ENCODE measurements around the gene DOCK2.

DOCK2 gene

DNA sequence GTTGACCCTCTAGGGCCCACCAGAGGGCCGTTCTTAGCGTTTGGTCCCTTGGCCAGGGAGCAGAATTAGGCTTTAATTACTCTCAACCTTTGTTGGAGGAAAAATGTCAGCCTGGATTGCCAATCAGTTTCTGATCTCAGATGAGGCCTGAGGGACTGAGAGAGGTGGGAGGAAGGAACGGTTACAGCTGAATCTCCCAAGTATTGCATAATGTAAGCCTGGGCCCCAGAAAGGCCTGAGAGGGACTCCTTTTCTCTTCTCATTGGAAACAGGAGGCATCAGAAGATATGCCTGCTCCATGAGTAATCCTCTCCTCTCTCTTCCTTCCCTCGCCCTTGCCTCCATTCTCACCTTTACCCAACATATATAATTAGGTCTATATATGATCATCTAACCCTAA is 237.5 kb downstream of the DOCK2 start:
- H3K4me3 ChIP-seq (ENCODE audit: low read depth, low read length): no peak overlapping the region
- no peaks in the 10 kb centered on the region for H3K36me3 ChIP-seq (ENCODE audit: control insufficient read depth in 2 of 2, insufficient read depth in 1 of 2, low read length in 2 of 2)
- TF ChIP-seq KLF16 (tag by site-specific recombination; IDR thresholded peaks at IDR 0.05): no peak
- no peak for TF ChIP-seq ZNF629 (tag by site-specific recombination; IDR thresholded peaks at IDR 0.05)
- TF ChIP-seq ZNF324 (tag by site-specific recombination; IDR thresholded peaks at IDR 0.05): no peak
- no peak for TF ChIP-seq ZNF302 (tag by site-specific recombination; IDR thresholded peaks at IDR 0.05; ENCODE audit: low read depth)
- no peak for TF ChIP-seq ZNF155 (tag by site-specific recombination; IDR thresholded peaks at IDR 0.05)
- no peak for TF ChIP-seq IKZF3 (tag by site-specific recombination; IDR thresholded peaks at IDR 0.05)
- TF ChIP-seq ZSCAN16 (tag by site-specific recombination; IDR thresholded peaks at IDR 0.05): no peak
- no peak for TF ChIP-seq ZBTB48 (tag by site-specific recombination; IDR thresholded peaks at IDR 0.05)
- no peak for TF ChIP-seq ZNF24 (tag by site-specific recombination; IDR thresholded peaks at IDR 0.05)
- TF ChIP-seq HOXC10 (CRISPR knock-in tag; IDR thresholded peaks at IDR 0.05): no peak
- no peak for TF ChIP-seq TRIM28 (IDR thresholded peaks at IDR 0.05; ENCODE audit: borderline replicate concordance, low read length)
- H3K27ac ChIP-seq (ENCODE audit: extremely low read depth, low read depth, low read length): no peak overlapping the region
- no peaks in the 10 kb centered on the region for H3K4me1 ChIP-seq (ENCODE audit: control insufficient read depth, insufficient read depth, low read length)
- ChIA-PET POLR2A (no interaction called here), CTCF (no interaction called here)
- H3K9me3 ChIP-seq (ENCODE audit: control insufficient read depth, insufficient read depth, low read depth, low read length): no peaks in the 10 kb centered on the region

- TF ChIP-seq ZNF549 (tag by site-specific recombination; IDR thresholded peaks at IDR 0.05): no peak
- no peak for TF ChIP-seq GLI2 (tag by site-specific recombination; IDR thresholded peaks at IDR 0.05; ENCODE audit: borderline replicate concordance, low read depth)
- TF ChIP-seq ZNF626 (tag by site-specific recombination; IDR thresholded peaks at IDR 0.05): no peak
- TF ChIP-seq ZBTB48 (tag by site-specific recombination; IDR thresholded peaks at IDR 0.05): no peak
- TF ChIP-seq ZNF510 (tag by site-specific recombination; IDR thresholded peaks at IDR 0.05; ENCODE audit: insufficient replicate concordance): no peak
- no peak for TF ChIP-seq ZBTB20 (tag by site-specific recombination; IDR thresholded peaks at IDR 0.05)
- TF ChIP-seq ZNF239 (tag by site-specific recombination; IDR thresholded peaks at IDR 0.05): no peak
- no peak for TF ChIP-seq ZNF529 (tag by site-specific recombination; IDR thresholded peaks at IDR 0.05; ENCODE audit: insufficient replicate concordance)
- TF ChIP-seq ZNF211 (tag by site-specific recombination; IDR thresholded peaks at IDR 0.05; ENCODE audit: low read depth): no peak
- no peak for TF ChIP-seq ZNF280C (tag by site-specific recombination; IDR thresholded peaks at IDR 0.05)
- no peak for TF ChIP-seq ZNF768 (tag by site-specific recombination; IDR thresholded peaks at IDR 0.05)
- Histone ChIP-seq H3K4me3 (ENCODE audit: low read depth, low read length) (no peak overlapping the region), H3K4me1 (ENCODE audit: control insufficient read depth, insufficient read depth, low read length) (no peaks in the 10 kb centered on the region), H3K27ac (ENCODE audit: extremely low read depth, low read depth, low read length) (no peak overlapping the region), H3K9me3 (ENCODE audit: control insufficient read depth, insufficient read depth, low read depth, low read length) (no peaks in the 10 kb centered on the region), H3K36me3 (ENCODE audit: control insufficient read depth in 2 of 2, insufficient read depth in 1 of 2, low read length in 2 of 2) (no peaks in the 10 kb centered on the region)
- POLR2A ChIA-PET: no interaction called here
- CTCF ChIA-PET: no interaction called here
Observed at GRCh38 chr5:169875091-169875728, 238.1 kb downstream of the DOCK2 start.

- POLR2A ChIA-PET: no interaction called here
- no peak for TF ChIP-seq ZNF366 (tag by site-specific recombination; conservative IDR thresholded peaks at IDR 0.05)
- TF ChIP-seq ZNF16 (tag by site-specific recombination; IDR thresholded peaks at IDR 0.05; ENCODE audit: low read depth): no peak
- no peak for TF ChIP-seq ZNF701 (tag by site-specific recombination; IDR thresholded peaks at IDR 0.05)
- no peak for TF ChIP-seq ZNF549 (tag by site-specific recombination; IDR thresholded peaks at IDR 0.05)
- TF ChIP-seq OSR2 (tag by site-specific recombination; IDR thresholded peaks at IDR 0.05): no peak
- no peak for TF ChIP-seq MZF1 (tag by site-specific recombination; IDR thresholded peaks at IDR 0.05; ENCODE audit: borderline replicate concordance)
- TF ChIP-seq, protein P1, sequence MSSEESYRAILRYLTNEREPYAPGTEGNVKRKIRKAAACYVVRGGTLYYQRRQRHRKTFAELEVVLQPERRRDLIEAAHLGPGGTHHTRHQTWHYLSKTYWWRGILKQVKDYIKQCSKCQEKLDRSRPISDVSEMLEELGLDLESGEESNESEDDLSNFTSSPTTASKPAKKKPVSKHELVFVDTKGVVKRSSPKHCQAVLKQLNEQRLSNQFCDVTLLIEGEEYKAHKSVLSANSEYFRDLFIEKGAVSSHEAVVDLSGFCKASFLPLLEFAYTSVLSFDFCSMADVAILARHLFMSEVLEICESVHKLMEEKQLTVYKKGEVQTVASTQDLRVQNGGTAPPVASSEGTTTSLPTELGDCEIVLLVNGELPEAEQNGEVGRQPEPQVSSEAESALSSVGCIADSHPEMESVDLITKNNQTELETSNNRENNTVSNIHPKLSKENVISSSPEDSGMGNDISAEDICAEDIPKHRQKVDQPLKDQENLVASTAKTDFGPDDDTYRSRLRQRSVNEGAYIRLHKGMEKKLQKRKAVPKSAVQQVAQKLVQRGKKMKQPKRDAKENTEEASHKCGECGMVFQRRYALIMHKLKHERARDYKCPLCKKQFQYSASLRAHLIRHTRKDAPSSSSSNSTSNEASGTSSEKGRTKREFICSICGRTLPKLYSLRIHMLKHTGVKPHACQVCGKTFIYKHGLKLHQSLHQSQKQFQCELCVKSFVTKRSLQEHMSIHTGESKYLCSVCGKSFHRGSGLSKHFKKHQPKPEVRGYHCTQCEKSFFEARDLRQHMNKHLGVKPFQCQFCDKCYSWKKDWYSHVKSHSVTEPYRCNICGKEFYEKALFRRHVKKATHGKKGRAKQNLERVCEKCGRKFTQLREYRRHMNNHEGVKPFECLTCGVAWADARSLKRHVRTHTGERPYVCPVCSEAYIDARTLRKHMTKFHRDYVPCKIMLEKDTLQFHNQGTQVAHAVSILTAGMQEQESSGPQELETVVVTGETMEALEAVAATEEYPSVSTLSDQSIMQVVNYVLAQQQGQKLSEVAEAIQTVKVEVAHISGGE (tag by site-specific recombination; conservative IDR thresholded peaks at IDR 0.05; ENCODE audit: low read depth): no peak
- TF ChIP-seq ZNF394 (tag by site-specific recombination; IDR thresholded peaks at IDR 0.05; ENCODE audit: borderline replicate concordance): no peak
- TF ChIP-seq ZSCAN23 (tag by site-specific recombination; IDR thresholded peaks at IDR 0.05): no peak
- TF ChIP-seq ZNF248 (tag by site-specific recombination; IDR thresholded peaks at IDR 0.05): no peak
Observed at GRCh38 chr5:169875731-169876130, 238.7 kb downstream of the DOCK2 start.

More at GRCh38 chr5:169875731-169876130, 238.7 kb downstream of the DOCK2 start:
- no peak overlapping the region for H3K27ac ChIP-seq (ENCODE audit: extremely low read depth, low read depth, low read length)
- CTCF ChIA-PET: no interaction called here
- no peaks in the 10 kb centered on the region for H3K9me3 ChIP-seq (ENCODE audit: control insufficient read depth, insufficient read depth, low read depth, low read length)
- no peaks in the 10 kb centered on the region for H3K4me1 ChIP-seq (ENCODE audit: control insufficient read depth, insufficient read depth, low read length)
- no peaks in the 10 kb centered on the region for H3K36me3 ChIP-seq (ENCODE audit: control insufficient read depth in 2 of 2, insufficient read depth in 1 of 2, low read length in 2 of 2)
- no peak overlapping the region for H3K4me3 ChIP-seq (ENCODE audit: low read depth, low read length)

Measured in HEK293 (cell line).